PC-3 (cell line): ENCODE data around the gene COX17. TPM values are rescaled to one million over a fixed set of nuclear protein-coding genes. Genes with fewer than 3 reads are reported as not detected.
A peak's percentile ranks its signal among the peaks of the same experiment; 100 is the strongest.

Experiments
- ATAC-seq: fragments of 200-7000 bp; cut with Tn5 transposase; 2 replicates; pipeline ENCODE4 v1.9.1; 2020; ENCODE audit warnings: mild to moderate bottlenecking, moderate library complexity
- BruUV-seq: library from RNA; stranded (reverse); fragments of 400-500 nt; replicated peaks from 2 replicates; lab custom pipeline; 2021; lab: Mats Ljungman, UMichigan
- CTCF ChIA-PET: fragments of 300-600 bp; sonication (Branson Sonifier 250); formaldehyde crosslinking; loops from one replicate; lab custom pipeline; 2022; ENCODE audit warnings: antibody characterized with exemption; lab: Charles Lee
- POLR2A ChIA-PET: fragments of 300-600 bp; sonication (Branson Sonifier 250); formaldehyde crosslinking; loops from one replicate; lab custom pipeline; 2022; ENCODE audit warnings: antibody characterized with exemption; ENCODE audit not compliant: unreplicated experiment; lab: Charles Lee
- DNase-seq: peaks from one replicate; pipeline ENCODE4 v3.0.0-alpha.2; 2015
- H2AFZ ChIP-seq: fragments of 300-600 bp; sonication (generic); 2 replicates; pipeline ENCODE4 v1.6.0; 2016; ENCODE audit warnings: antibody characterized with exemption, low read length
- H3F3A ChIP-seq: fragments of 300-600 bp; sonication (generic); one replicate; pipeline ENCODE4 v1.6.0; 2017; ENCODE audit warnings: antibody characterized with exemption, low read length, control low read depth, mild to moderate bottlenecking; ENCODE audit not compliant: unreplicated experiment
- H3K27ac ChIP-seq: fragments of 300-600 bp; sonication (generic); 2 replicates; pipeline ENCODE4 v1.5.1; 2016; ENCODE audit warnings: mild to moderate bottlenecking, low read length
- H3K27me3 ChIP-seq: fragments of 300-600 bp; sonication (generic); 2 replicates; pipeline ENCODE4 v1.6.1; 2016; ENCODE audit warnings: low read length, mixed read lengths
- H3K36me3 ChIP-seq: fragments of 300-600 bp; sonication (generic); 2 replicates; pipeline ENCODE4 v1.6.1; 2016; ENCODE audit warnings: low read depth, mixed run types, low read length, mixed read lengths
- H3K4me1 ChIP-seq: fragments of 300-600 bp; sonication (generic); 2 replicates; pipeline ENCODE4 v1.5.1; 2016; ENCODE audit warnings: low read length; ENCODE audit not compliant: insufficient read depth
- H3K4me2 ChIP-seq: fragments of 300-600 bp; sonication (generic); 2 replicates; pipeline ENCODE4 v1.6.0; 2016; ENCODE audit warnings: low read length
- H3K4me3 ChIP-seq: fragments of 300-600 bp; sonication (generic); 2 replicates; pipeline ENCODE4 v1.5.1; 2016; ENCODE audit warnings: mild to moderate bottlenecking, low read length, mixed read lengths
- H3K79me2 ChIP-seq: fragments of 300-600 bp; sonication (generic); 2 replicates; pipeline ENCODE4 v1.6.1; 2017; ENCODE audit warnings: low read length, mixed read lengths
- H3K9ac ChIP-seq: fragments of 300-600 bp; sonication (generic); 2 replicates; pipeline ENCODE4 v1.6.0; 2016; ENCODE audit warnings: mild to moderate bottlenecking, low read length
- H3K9me2 ChIP-seq: fragments of 300-600 bp; sonication (generic); replicated peaks from 2 replicates; pipeline ENCODE4 v1.6.1; 2016; ENCODE audit warnings: mixed run types, low read length, mixed read lengths
- H3K9me3 ChIP-seq: fragments of 300-600 bp; sonication (generic); 2 replicates; pipeline ENCODE4 v1.6.1; 2016; ENCODE audit warnings: low read length, mixed read lengths
- H4K20me1 ChIP-seq: fragments of 300-600 bp; sonication (generic); 2 replicates; pipeline ENCODE4 v1.6.1; 2016; ENCODE audit warnings: low read length, mixed read lengths
- EZH2 ChIP-seq: fragments of 300-600 bp; sonication (generic); IDR thresholded peaks from one replicate; pipeline ENCODE4 v1.6.1; 2017; ENCODE audit warnings: antibody characterized with exemption, mild to moderate bottlenecking, low read length; ENCODE audit not compliant: unreplicated experiment
- EZH2phosphoT487 ChIP-seq: fragments of 300-600 bp; sonication (generic); IDR thresholded peaks from 2 replicates; pipeline ENCODE4 v1.6.1; 2018; ENCODE audit warnings: mild to moderate bottlenecking, antibody characterized with exemption, low read length, borderline replicate concordance
- intact Hi-C: fragments of 100-400 bp; cut with micrococcal nuclease; formaldehyde crosslinking; loops from 2 replicates; pipeline ENCODE4 v1.9.0; 2023
- total RNA-seq: library from RNA; depleted of rRNA; stranded (reverse); fragments of >200 nt; gene quantifications from 2 replicates; pipeline ENCODE4 v1.2.3, GENCODE V29; 2014
- TF ChIP-seq, protein P1 (sequence below): fragments of 300-600 bp; sonication (generic); conservative IDR thresholded peaks from 2 replicates; pipeline ENCODE4 v1.5.1; 2017; ENCODE audit warnings: antibody characterized with exemption, low read depth, mild to moderate bottlenecking, low read length

Gene COX17
- total RNA-seq, 1 experiment from 2014 or later: 159 TPM

DNA sequence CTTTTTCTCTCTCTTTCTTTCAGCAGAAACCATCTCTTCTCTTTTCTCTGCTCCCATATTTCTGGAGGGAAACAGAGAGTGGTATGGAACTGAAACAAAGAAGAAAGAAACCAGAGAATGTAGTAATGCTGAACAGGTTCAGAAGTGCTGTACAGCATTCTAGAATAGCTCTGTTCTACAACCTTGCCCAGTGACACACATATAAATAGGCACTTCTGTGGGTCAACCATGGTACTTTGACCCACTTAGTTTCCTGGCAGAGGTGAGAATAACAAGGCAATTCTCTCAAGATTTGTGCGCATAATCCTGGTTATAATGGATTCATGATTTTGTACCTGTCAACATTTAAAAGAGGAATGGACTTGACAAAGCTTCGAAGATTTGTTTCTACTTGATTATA is 37.9 kb upstream of the COX17 start:
- intact Hi-C loops: no loop called here
- CTCF ChIA-PET: no interaction called here
- no peak for ATAC-seq

DNA sequence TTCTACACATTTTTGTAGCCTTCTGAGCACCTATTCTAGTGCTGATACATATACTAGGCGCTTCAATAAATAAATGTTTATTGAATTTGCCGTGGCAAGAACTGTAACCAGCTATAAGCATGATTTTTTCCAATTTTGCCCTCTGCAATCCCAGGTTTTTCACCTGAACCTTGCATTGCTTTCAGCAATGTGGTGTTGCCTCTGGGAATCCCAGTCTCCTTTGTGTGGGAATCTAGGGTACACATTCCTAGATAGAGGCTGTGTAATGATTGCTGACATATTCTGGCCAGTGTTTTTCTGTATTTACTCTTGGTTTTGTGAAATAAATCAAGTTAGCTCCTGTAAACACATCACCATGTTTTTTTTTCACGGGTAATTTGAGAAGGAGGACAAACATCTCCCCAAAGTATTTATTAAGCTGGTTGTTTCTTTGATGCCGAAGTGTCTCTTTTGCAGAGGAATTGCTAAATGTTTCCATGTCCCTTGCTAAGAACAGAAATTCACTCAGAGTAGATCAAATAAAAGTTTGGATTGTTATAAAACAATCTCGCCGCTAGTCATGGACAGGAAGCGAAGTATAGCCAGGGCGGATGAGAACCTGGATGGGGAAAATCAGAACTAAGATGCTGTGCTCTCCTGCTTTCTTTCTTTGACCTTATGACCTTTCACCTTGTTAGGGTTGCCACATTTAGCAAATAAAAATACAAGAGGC is 26.8 kb upstream of the COX17 start:
- no TSS peak for BruUV-seq
- H3K36me3 ChIP-seq: no peaks in the 10 kb centered on the region
- H3F3A ChIP-seq: no peaks in the 10 kb centered on the region
- no peaks in the 10 kb centered on the region for H3K9me2 ChIP-seq
- CTCF ChIA-PET: no interaction called here
- peak overlapping the region; percentile 93 for H2AFZ ChIP-seq
- no peak overlapping the region for H3K9ac ChIP-seq
- H3K79me2 ChIP-seq: no peaks in the 10 kb centered on the region
- no peak for ATAC-seq
- TF ChIP-seq EZH2phosphoT487 (no peak), EZH2 (no peak)
- TF ChIP-seq, protein P1, sequence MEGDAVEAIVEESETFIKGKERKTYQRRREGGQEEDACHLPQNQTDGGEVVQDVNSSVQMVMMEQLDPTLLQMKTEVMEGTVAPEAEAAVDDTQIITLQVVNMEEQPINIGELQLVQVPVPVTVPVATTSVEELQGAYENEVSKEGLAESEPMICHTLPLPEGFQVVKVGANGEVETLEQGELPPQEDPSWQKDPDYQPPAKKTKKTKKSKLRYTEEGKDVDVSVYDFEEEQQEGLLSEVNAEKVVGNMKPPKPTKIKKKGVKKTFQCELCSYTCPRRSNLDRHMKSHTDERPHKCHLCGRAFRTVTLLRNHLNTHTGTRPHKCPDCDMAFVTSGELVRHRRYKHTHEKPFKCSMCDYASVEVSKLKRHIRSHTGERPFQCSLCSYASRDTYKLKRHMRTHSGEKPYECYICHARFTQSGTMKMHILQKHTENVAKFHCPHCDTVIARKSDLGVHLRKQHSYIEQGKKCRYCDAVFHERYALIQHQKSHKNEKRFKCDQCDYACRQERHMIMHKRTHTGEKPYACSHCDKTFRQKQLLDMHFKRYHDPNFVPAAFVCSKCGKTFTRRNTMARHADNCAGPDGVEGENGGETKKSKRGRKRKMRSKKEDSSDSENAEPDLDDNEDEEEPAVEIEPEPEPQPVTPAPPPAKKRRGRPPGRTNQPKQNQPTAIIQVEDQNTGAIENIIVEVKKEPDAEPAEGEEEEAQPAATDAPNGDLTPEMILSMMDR: no peak
- no peak overlapping the region for H3K27ac ChIP-seq
- H3K27me3 ChIP-seq: peaks cover 8% of the 10 kb centered on the region; the same call in 1 of the 2 replicates
- H4K20me1 ChIP-seq: no peaks in the 10 kb centered on the region
- H3K4me2 ChIP-seq: peak overlapping the region; percentile 93
- H3K4me1 ChIP-seq: peaks cover 17% of the 10 kb centered on the region
- peak overlapping the region; percentile 71 for H3K4me3 ChIP-seq
- H3K9me3 ChIP-seq: no peaks in the 10 kb centered on the region
- POLR2A ChIA-PET: no interaction called here
- DNase-seq: no peak
- intact Hi-C loops: no loop called here

More for the DNA sequence above, 37.9 kb upstream of the COX17 start:
- no peak overlapping the region for H3K4me3 ChIP-seq
- no peaks in the 10 kb centered on the region for H3K9me3 ChIP-seq
- H3K9me2 ChIP-seq: no peaks in the 10 kb centered on the region
- H4K20me1 ChIP-seq: no peaks in the 10 kb centered on the region
- no TSS peak for BruUV-seq
- H3K4me2 ChIP-seq: no peak overlapping the region
- no peaks in the 10 kb centered on the region for H3F3A ChIP-seq
- H2AFZ ChIP-seq: no peak overlapping the region
- TF ChIP-seq EZH2phosphoT487: no peak
- H3K36me3 ChIP-seq: no peaks in the 10 kb centered on the region
- no peaks in the 10 kb centered on the region for H3K27me3 ChIP-seq
- H3K27ac ChIP-seq: no peak overlapping the region
- POLR2A ChIA-PET: no interaction called here
- H3K4me1 ChIP-seq: no peaks in the 10 kb centered on the region
- no peak for DNase-seq
- no peak overlapping the region for H3K9ac ChIP-seq
- H3K79me2 ChIP-seq: no peaks in the 10 kb centered on the region

DNA sequence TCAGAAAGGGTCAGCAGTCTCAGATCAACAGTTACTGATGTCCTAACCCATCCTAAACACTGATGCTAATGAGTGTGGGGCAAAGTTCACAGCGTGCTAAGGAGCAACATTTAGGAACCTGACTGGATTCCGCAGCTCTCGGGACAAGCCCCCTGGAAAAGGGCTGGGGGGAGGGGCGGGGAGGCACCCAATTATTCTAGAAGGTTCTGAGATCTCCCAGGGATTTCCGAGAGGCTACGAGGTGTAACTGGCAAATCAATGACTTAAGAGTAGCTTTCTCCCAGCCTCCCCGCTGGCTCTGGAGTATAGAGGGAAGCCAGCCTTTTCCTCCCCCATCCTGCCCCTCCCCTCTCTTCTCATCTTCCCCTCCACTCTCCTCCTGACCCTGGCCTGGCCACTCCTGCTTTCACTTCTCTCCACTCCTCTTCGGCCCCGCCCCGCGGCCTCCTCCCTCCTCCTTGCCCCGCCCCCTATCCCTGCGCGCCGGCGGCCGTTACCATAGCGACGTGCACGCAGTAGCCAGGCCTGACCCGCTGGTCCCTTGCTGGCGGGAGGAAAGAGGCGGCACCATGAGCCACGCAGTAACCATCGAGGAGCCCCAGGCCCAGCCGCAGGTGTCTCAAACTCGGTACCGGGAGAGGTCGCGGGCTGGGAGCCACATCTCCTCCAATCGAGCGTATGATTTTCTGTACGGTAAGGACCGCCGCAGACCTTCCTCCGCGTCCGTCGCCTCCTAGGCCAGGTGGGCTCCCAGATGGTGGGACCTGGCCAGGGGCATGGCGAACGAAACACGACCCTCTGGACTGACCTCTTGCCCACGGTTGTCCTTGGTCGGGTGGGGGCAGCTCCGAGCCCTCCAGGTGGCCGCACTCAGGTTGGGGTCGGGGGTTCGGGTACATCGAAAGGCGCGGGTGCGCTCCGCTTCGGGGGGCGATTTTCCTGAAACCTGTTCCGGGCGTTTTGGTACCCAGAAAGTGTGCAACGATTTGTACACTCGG is 25.6 kb upstream of the COX17 start, which contains the start of gene CFAP91:
Gene CFAP91, plus strand, starts transcription at position 493 of the 998 bp plus-strand sequence. Its CDS starts 77 bp downstream, at position 570.
- H3K27ac ChIP-seq: no peak within 1 kb of the TSS
- intact Hi-C loops: no loop called here
- POLR2A ChIA-PET: no interaction called here
- ATAC-seq: peak; percentile 96
- TSS peak; percentile 47 for BruUV-seq
- peak within 1 kb of the TSS; percentile 93 for H2AFZ ChIP-seq
- H3K36me3 ChIP-seq: no peaks in the 10 kb centered on the region
- peak; percentile 46 for TF ChIP-seq EZH2
- TF ChIP-seq, protein P1: no peak
- H4K20me1 ChIP-seq: no peaks in the 10 kb centered on the region
- CTCF ChIA-PET: no interaction called here
- peak within 1 kb of the TSS; percentile 93 for H3K4me2 ChIP-seq
- peaks cover 17% of the 10 kb centered on the region for H3K4me1 ChIP-seq
- H3K9me3 ChIP-seq: no peaks in the 10 kb centered on the region
- H3K79me2 ChIP-seq: no peaks in the 10 kb centered on the region
- H3K9me2 ChIP-seq: no peaks in the 10 kb centered on the region
- peaks cover 8% of the 10 kb centered on the region; the same call in 1 of the 2 replicates for H3K27me3 ChIP-seq
- peak; percentile 94 for DNase-seq
- peak within 1 kb of the TSS; percentile 71 for H3K4me3 ChIP-seq
- H3F3A ChIP-seq: no peaks in the 10 kb centered on the region
- H3K9ac ChIP-seq: peak within 1 kb of the TSS; percentile 19; the same call in 1 of the 2 replicates
